Astrocyte of the spinal cord (primary cell): ENCODE measurements around the gene LRP4.

Experiments used
- DNase-seq: peaks from one replicate; pipeline ENCODE4 v3.0.0; 2011; ENCODE audit warnings: low read depth, low spot score
- H3K4me3 ChIP-seq: 2 replicates; pipeline ENCODE4 v1.5.1; 2011; ENCODE audit warnings: low read depth, mild to moderate bottlenecking, low read length, moderate library complexity
- in situ Hi-C: cut with HindIII; loops from 2 replicates; pipeline ENCODE4 v1.10.0; 2017; ENCODE audit warnings: low sequenced_read_pairs
- TF ChIP-seq, protein P1 (sequence below): IDR thresholded peaks from 2 replicates; pipeline ENCODE4 v1.5.1; 2012; ENCODE audit warnings: low read depth, mild to moderate bottlenecking, low read length, inconsistent platforms

Gene LRP4

GRCh38 chr11:46840116-46840515 lies 78.2 kb downstream of the LRP4 start:
- in situ Hi-C loops: no loop called here

GRCh38 chr11:46838501-46838900 lies 79.8 kb downstream of the LRP4 start:
- TF ChIP-seq, protein P1, sequence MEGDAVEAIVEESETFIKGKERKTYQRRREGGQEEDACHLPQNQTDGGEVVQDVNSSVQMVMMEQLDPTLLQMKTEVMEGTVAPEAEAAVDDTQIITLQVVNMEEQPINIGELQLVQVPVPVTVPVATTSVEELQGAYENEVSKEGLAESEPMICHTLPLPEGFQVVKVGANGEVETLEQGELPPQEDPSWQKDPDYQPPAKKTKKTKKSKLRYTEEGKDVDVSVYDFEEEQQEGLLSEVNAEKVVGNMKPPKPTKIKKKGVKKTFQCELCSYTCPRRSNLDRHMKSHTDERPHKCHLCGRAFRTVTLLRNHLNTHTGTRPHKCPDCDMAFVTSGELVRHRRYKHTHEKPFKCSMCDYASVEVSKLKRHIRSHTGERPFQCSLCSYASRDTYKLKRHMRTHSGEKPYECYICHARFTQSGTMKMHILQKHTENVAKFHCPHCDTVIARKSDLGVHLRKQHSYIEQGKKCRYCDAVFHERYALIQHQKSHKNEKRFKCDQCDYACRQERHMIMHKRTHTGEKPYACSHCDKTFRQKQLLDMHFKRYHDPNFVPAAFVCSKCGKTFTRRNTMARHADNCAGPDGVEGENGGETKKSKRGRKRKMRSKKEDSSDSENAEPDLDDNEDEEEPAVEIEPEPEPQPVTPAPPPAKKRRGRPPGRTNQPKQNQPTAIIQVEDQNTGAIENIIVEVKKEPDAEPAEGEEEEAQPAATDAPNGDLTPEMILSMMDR: no peak
- H3K4me3 ChIP-seq: no peak overlapping the region
- no peak for DNase-seq
- in situ Hi-C loops: no loop called here

More at GRCh38 chr11:46840116-46840515, 78.2 kb downstream of the LRP4 start:
- DNase-seq: no peak
- no peak overlapping the region for H3K4me3 ChIP-seq
- TF ChIP-seq, protein P1: no peak

DNA sequence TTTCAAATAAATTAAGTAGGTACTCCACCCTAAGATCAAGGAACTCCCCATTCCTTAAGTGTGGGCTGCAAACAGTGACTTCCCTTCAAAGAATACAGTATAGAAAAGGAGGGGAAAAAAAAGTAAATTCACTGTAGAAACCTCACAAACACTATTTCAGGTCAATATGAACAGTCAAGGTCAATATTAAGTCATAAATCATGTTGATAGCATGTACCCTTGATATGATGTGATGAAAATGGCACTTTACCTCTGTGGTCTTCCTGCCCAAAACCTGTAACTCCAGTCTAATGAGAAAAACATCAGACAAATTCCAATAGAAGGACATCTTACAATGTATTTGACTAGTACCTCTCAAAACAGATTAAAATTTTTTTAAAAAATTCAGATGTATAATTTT lies 80.5 kb downstream of the LRP4 start:
- TF ChIP-seq, protein P1: no peak
- no peak overlapping the region for H3K4me3 ChIP-seq
- no peak for DNase-seq
- in situ Hi-C loops: no loop called here

- no peak overlapping the region for H3K4me3 ChIP-seq
- DNase-seq: no peak
- TF ChIP-seq, protein P1: no peak
- in situ Hi-C loops: no loop called here
Measured at GRCh38 chr11:46836870-46837269, 81.5 kb downstream of the LRP4 start.

- H3K4me3 ChIP-seq: no peak overlapping the region
- in situ Hi-C loops: no loop called here
- no peak for DNase-seq
- TF ChIP-seq, protein P1: no peak
Measured at GRCh38 chr11:46836431-46836830, 81.9 kb downstream of the LRP4 start.

DNA sequence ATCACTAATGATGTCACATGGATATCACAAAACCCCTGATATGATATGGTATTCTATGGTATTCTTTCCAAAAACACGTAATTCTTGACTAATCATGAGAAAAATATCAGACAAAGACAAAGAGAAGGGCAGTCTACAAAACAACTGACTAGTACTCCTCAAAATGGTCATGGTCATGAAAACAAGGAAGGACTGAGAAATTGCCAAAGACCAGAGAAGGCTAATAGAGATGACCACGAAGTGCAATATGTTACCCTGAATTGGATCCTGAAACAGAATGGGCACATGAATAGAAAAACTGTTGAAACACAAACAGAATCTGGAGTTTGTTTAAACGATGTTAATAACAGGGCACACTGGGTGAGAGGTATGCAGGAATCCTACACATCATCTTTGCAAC lies 82.5 kb downstream of the LRP4 start:
- TF ChIP-seq, protein P1: no peak
- in situ Hi-C loops: no loop called here
- no peak for DNase-seq

DNA sequence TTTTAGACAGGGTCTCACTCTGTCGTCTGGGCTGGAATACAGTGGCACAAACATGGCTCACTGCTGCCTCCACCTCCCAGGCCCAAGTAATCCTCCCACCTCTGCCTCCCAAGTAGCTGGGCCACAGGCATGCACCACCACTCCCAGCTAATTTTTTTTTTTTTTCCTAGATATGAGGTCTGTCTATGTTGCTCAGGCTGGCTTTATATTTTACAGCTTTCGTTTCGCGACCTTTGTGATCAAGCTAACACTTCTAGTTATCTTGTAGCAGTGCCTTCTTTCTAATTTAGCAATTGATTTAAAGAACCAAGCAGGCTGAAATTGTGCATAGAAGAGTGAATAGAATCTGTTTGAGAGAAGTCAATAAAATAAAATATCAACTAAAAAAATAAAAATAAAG lies 83.5 kb downstream of the LRP4 start:
- in situ Hi-C loops: no loop called here
- H3K4me3 ChIP-seq: no peak overlapping the region
- TF ChIP-seq, protein P1: no peak
- no peak for DNase-seq

More for the DNA sequence above, 82.5 kb downstream of the LRP4 start:
- no peak overlapping the region for H3K4me3 ChIP-seq
